ENCODE data around the gene STK24. TPM values are rescaled to one million over a fixed set of nuclear protein-coding genes. Genes with fewer than 3 reads are reported as not detected.

Gene STK24
- total RNA-seq, 2 donors from 2014 or later, result 50.8 to 80.3 TPM

GRCh38 chr13:98411617-98412265 lies 165.2 kb downstream of the STK24 start:
- no peaks in the 10 kb centered on the region for H3K36me3 ChIP-seq
- peak overlapping the region; percentile 22 for H3K4me3 ChIP-seq
- H3K9me3 ChIP-seq, result no peaks in the 10 kb centered on the region
- no peak for DNase-seq (ENCODE audit: low spot score)
- no peaks in the 10 kb centered on the region for H3K27me3 ChIP-seq (replicated peaks; ENCODE audit: insufficient read depth)
- no peak for ATAC-seq (ENCODE audit: insufficient number of reproducible peaks, low FRiP score, low read depth)
- H3K4me1 ChIP-seq (ENCODE audit: control insufficient read depth in 1 of 2, low read depth in 2 of 2), result no peaks in the 10 kb centered on the region
- H3K27ac ChIP-seq, result no peak overlapping the region
- no peak for TF ChIP-seq CTCF (IDR thresholded peaks at IDR 0.05)

- ATAC-seq (ENCODE audit: insufficient number of reproducible peaks, low FRiP score, low read depth), result no peak
- no peak for TF ChIP-seq CTCF (IDR thresholded peaks at IDR 0.05)
- DNase-seq (ENCODE audit: low spot score), result no peak
- Histone ChIP-seq H3K27me3 (replicated peaks; ENCODE audit: insufficient read depth) (no peaks in the 10 kb centered on the region), H3K4me1 (ENCODE audit: control insufficient read depth in 1 of 2, low read depth in 2 of 2) (no peaks in the 10 kb centered on the region), H3K9me3 (no peaks in the 10 kb centered on the region), H3K27ac (no peak overlapping the region), H3K4me3 (no peak overlapping the region), H3K36me3 (no peaks in the 10 kb centered on the region)
Observed at GRCh38 chr13:98411013-98411412, 165.9 kb downstream of the STK24 start.

GRCh38 chr13:98410612-98411011 lies 166.3 kb downstream of the STK24 start:
- ATAC-seq (ENCODE audit: insufficient number of reproducible peaks, low FRiP score, low read depth), result no peak

GRCh38 chr13:98409281-98409680 lies 167.6 kb downstream of the STK24 start:
- ATAC-seq (ENCODE audit: insufficient number of reproducible peaks, low FRiP score, low read depth) (no peak), DNase-seq (ENCODE audit: low spot score) (no peak)
- no peaks in the 10 kb centered on the region for H3K27me3 ChIP-seq (replicated peaks; ENCODE audit: insufficient read depth)
- H3K27ac ChIP-seq, result no peak overlapping the region
- no peak for TF ChIP-seq CTCF (IDR thresholded peaks at IDR 0.05)
- no peak overlapping the region for H3K4me3 ChIP-seq
- no peaks in the 10 kb centered on the region for H3K9me3 ChIP-seq
- H3K36me3 ChIP-seq, result no peaks in the 10 kb centered on the region
- H3K4me1 ChIP-seq (ENCODE audit: control insufficient read depth in 1 of 2, low read depth in 2 of 2), result no peaks in the 10 kb centered on the region

More at GRCh38 chr13:98410612-98411011, 166.3 kb downstream of the STK24 start:
- Histone ChIP-seq H3K9me3 (no peaks in the 10 kb centered on the region), H3K27me3 (replicated peaks; ENCODE audit: insufficient read depth) (no peaks in the 10 kb centered on the region), H3K36me3 (no peaks in the 10 kb centered on the region), H3K4me3 (no peak overlapping the region), H3K27ac (no peak overlapping the region), H3K4me1 (ENCODE audit: control insufficient read depth in 1 of 2, low read depth in 2 of 2) (no peaks in the 10 kb centered on the region)
- TF ChIP-seq CTCF (IDR thresholded peaks at IDR 0.05), result no peak
- DNase-seq (ENCODE audit: low spot score), result no peak

GRCh38 chr13:98407575-98407974 lies 169.3 kb downstream of the STK24 start:
- ATAC-seq (ENCODE audit: insufficient number of reproducible peaks, low FRiP score, low read depth) (no peak), DNase-seq (ENCODE audit: low spot score) (no peak)
- Histone ChIP-seq H3K4me3 (no peak overlapping the region), H3K9me3 (no peaks in the 10 kb centered on the region), H3K27me3 (replicated peaks; ENCODE audit: insufficient read depth) (no peaks in the 10 kb centered on the region), H3K27ac (no peak overlapping the region), H3K36me3 (no peaks in the 10 kb centered on the region), H3K4me1 (ENCODE audit: control insufficient read depth in 1 of 2, low read depth in 2 of 2) (no peaks in the 10 kb centered on the region)
- TF ChIP-seq CTCF (IDR thresholded peaks at IDR 0.05), result no peak
